ENCODE results near the gene GRHL1. TPM values are rescaled to one million over a fixed set of nuclear protein-coding genes. Genes with fewer than 3 reads are reported as not detected.

The GRHL1 gene
- total and polyA plus RNA-seq, 2 of the 4 experiments (the other 2 are of a cell fraction) = 0.18 to 0.21 TPM

- Histone ChIP-seq H2BK120ac (ENCODE audit: low read depth, low read length) (no peak overlapping the region), H3K9ac (ENCODE audit: low read depth, low read length) (no peak overlapping the region), H3K9me3 (ENCODE audit: control insufficient read depth, insufficient read depth, low read length) (no peaks in the 10 kb centered on the region), H3K4ac (ENCODE audit: low read depth, low read length) (no peak overlapping the region), H3K4me3 (ENCODE audit: insufficient read depth, low read depth, low read length) (peak overlapping the region; percentile 73), H3K36me3 (ENCODE audit: control insufficient read depth, insufficient read depth, low read length) (no peaks in the 10 kb centered on the region), H2AK5ac (ENCODE audit: low read depth, low read length) (no peak overlapping the region), H3K79me1 (ENCODE audit: low read depth in 1 of 2, low read length in 2 of 2) (no peaks in the 10 kb centered on the region), H3K23ac (ENCODE audit: low read depth, low read length) (0 out of 2 replicates have a peak overlapping the region, but pooled peaks have one; percentile 29), H2BK20ac (ENCODE audit: low read depth, low read length) (no peak overlapping the region), H3K27ac (ENCODE audit: insufficient read depth, low read length) (no peak overlapping the region), H3K4me1 (ENCODE audit: control insufficient read depth, insufficient read depth, low read length) (peaks cover 3% of the 10 kb centered on the region; the same call in 1 of the 2 replicates), H3K18ac (ENCODE audit: low read depth, low read length) (no peak overlapping the region), H3K27me3 (ENCODE audit: control insufficient read depth, insufficient read depth, low read length) (peaks cover 14% of the 10 kb centered on the region), H3K14ac (replicated peaks; ENCODE audit: low read depth, low read length) (no peak overlapping the region), H3K4me2 (ENCODE audit: low read depth, low read length) (peak overlapping the region; percentile 52), H4K5ac (ENCODE audit: low read depth, low read length) (no peak overlapping the region), H4K8ac (ENCODE audit: low read depth in 2 of 2, low read length in 2 of 2) (no peak overlapping the region), H2BK5ac (ENCODE audit: low read depth, low read length, poor library complexity, severe bottlenecking) (no peak overlapping the region), H4K20me1 (ENCODE audit: insufficient read depth, low read length) (no peaks in the 10 kb centered on the region), H2AK9ac (replicated peaks; ENCODE audit: low read depth, low read length, poor library complexity) (no peak overlapping the region), H2BK15ac (ENCODE audit: low read depth, low read length) (no peak overlapping the region), H3K56ac (ENCODE audit: extremely low read depth, insufficient read depth, low read length) (no peak overlapping the region), H3K9me1 (ENCODE audit: insufficient read depth, low read length) (no peaks in the 10 kb centered on the region), H2AFZ (replicated peaks; ENCODE audit: low read length, poor library complexity) (peak overlapping the region; percentile 96), H4K91ac (ENCODE audit: insufficient read depth, low read depth, low read length) (no peak overlapping the region)
- whole genome bisulfite sequencing, 2 experiments (ENCODE audit: extremely low coverage in 2 of 2, insufficient read length in 1 of 2) = no CpG with 5 or more reads among the region's 15 CpGs
- no peak for TF ChIP-seq MXI1 (IDR thresholded peaks at IDR 0.05; ENCODE audit: borderline replicate concordance, low read depth, low read length)
- no peak for TF ChIP-seq USF2 (IDR thresholded peaks at IDR 0.05; ENCODE audit: low read depth, low read length)
- POLR2A ChIA-PET (ENCODE audit: unreplicated experiment) = no interaction called here
- no peak for ATAC-seq (ENCODE audit: low read depth)
- DNase-seq = no peak
- BruUV-seq (replicated peaks) = no TSS peak
- intact Hi-C loops (cut with micrococcal nuclease) (loop anchor here (5.0 kb wide), 2 partner anchors 140 to 395 kb away; partner anchors contain the start of gene ADAM17), dilution Hi-C loops (cut with HindIII; ENCODE audit: low sequenced_read_pairs, unreplicated experiment) (no loop called here), in situ Hi-C loops (cut with MboI; ENCODE audit: low sequenced_read_pairs) (no loop called here)
- CTCF ChIA-PET = no interaction called here
Observed at GRCh38 chr2:9952286-9952737, 819 bp downstream of the GRHL1 start.

Data from IMR-90 (cell line).